Vagina (tissue), 2 donors: ENCODE measurements around the gene ZNF423.

Experiments
- CTCF ChIP-seq, 3 experiments: fragments of 450-650 bp in 2 of 3; fragments of 200-600 bp in 1 of 3; sonication (generic) in 1 of 3; IDR thresholded peaks; one replicate each; pipeline ENCODE4 v1.5.1; 2017 to 2019; ENCODE audit warnings: antibody characterized with exemption in 3 of 3, mild to moderate bottlenecking in 2 of 3, moderate library complexity in 2 of 3
- POLR2A ChIP-seq, 2 donors: fragments of 450-650 bp; IDR thresholded peaks; one replicate each; pipeline ENCODE4 v1.6.1; 2017; ENCODE audit warnings: antibody characterized with exemption in 2 of 2, mild to moderate bottlenecking in 2 of 2, moderate library complexity in 2 of 2
- POLR2AphosphoS5 ChIP-seq, 2 donors: sonication (generic); formaldehyde crosslinking; IDR thresholded peaks; one replicate each; pipeline ENCODE4 v1.9.0; 2017; ENCODE audit warnings: antibody characterized with exemption in 2 of 2, mild to moderate bottlenecking in 2 of 2, low read depth in 1 of 2; ENCODE audit not compliant: insufficient read depth in 1 of 2

- TF ChIP-seq POLR2A (IDR thresholded peaks at IDR 0.05) = no peak
- no peak for TF ChIP-seq CTCF (IDR thresholded peaks at IDR 0.05)
- no peak for TF ChIP-seq POLR2AphosphoS5 (IDR thresholded peaks at IDR 0.05; ENCODE audit: insufficient read depth in 1 of 2, low read depth in 1 of 2)
Observed at GRCh38 chr16:49640581-49640980, 215.3 kb downstream of the ZNF423 start.
